ENCODE results near the gene KIAA0930.

- TF ChIP-seq EZH2phosphoT487 (IDR thresholded peaks at IDR 0.05; ENCODE audit: insufficient read depth, low read depth) (no peak), EZH2 (IDR thresholded peaks at IDR 0.05; ENCODE audit: insufficient read depth, poor library complexity, severe bottlenecking) (no peak)
These were observed 437 bp downstream of the KIAA0930 start for GRCh38 chr22:45240104-45240809.

Data from GM23248 (cell line).